Body of pancreas (tissue), 4 donors: ENCODE measurements around the gene RNF223.

Source experiments
- POLR2A ChIP-seq, 3 donors: fragments of 450-650 bp; IDR thresholded peaks; one replicate each; pipeline ENCODE4 v1.6.1; 2016; ENCODE audit warnings: antibody characterized with exemption in 3 of 3, mild to moderate bottlenecking in 2 of 3
- TF ChIP-seq, protein P1 (sequence below), 7 experiments: fragments of 450-650 bp in 4 of 7; fragments of 200-600 bp in 3 of 7; sonication (generic) in 3 of 7; IDR thresholded peaks; one replicate each; pipeline ENCODE4 v1.5.1; 2016 to 2019; ENCODE audit warnings: antibody characterized with exemption in 7 of 7

DNA sequence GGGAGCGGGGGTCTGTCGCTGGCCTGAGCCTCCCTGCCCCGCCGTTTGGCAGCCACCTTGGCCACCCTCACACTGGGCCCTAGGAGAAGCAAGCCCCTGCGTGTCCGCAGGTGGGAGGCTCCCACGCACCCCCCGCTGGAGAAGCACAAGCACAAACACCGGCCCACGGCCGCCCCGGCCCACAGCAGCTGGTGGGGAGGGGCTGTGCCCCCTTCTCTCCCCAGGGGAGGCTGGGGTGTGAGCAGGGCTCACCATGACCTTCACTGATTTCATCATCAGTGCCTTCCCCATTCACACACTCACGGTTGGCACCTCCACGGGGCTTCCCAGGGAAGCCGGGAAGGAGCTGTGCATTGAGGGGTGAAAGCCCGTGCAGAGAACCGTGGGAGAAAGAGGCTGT, 46.3 kb downstream of the RNF223 start:
- TF ChIP-seq, protein P1, sequence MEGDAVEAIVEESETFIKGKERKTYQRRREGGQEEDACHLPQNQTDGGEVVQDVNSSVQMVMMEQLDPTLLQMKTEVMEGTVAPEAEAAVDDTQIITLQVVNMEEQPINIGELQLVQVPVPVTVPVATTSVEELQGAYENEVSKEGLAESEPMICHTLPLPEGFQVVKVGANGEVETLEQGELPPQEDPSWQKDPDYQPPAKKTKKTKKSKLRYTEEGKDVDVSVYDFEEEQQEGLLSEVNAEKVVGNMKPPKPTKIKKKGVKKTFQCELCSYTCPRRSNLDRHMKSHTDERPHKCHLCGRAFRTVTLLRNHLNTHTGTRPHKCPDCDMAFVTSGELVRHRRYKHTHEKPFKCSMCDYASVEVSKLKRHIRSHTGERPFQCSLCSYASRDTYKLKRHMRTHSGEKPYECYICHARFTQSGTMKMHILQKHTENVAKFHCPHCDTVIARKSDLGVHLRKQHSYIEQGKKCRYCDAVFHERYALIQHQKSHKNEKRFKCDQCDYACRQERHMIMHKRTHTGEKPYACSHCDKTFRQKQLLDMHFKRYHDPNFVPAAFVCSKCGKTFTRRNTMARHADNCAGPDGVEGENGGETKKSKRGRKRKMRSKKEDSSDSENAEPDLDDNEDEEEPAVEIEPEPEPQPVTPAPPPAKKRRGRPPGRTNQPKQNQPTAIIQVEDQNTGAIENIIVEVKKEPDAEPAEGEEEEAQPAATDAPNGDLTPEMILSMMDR (IDR thresholded peaks at IDR 0.05) = no peak
- TF ChIP-seq POLR2A (IDR thresholded peaks at IDR 0.05) = no peak
